Measurements from ENCODE around the gene MRPS27.
"Not testable (repeated sequence)": the region's sequence is repeated elsewhere in the genome, so short reads cannot be mapped to it uniquely, and the experiment has no call there.

Gene MRPS27

GRCh38 chr5:72300590-72301339 is 19.3 kb downstream of the MRPS27 start:
- no peak overlapping the region for H3K4me3 ChIP-seq (ENCODE audit: low read depth, low read length)
- no peak for TF ChIP-seq CTCF (IDR thresholded peaks at IDR 0.05; ENCODE audit: borderline replicate concordance, insufficient read depth, low read depth, low read length)

GRCh38 chr5:72298711-72299110 is 21.3 kb downstream of the MRPS27 start:
- H3K4me3 ChIP-seq (ENCODE audit: low read depth, low read length): no peak overlapping the region
- TF ChIP-seq CTCF (IDR thresholded peaks at IDR 0.05; ENCODE audit: borderline replicate concordance, insufficient read depth, low read depth, low read length): no peak

GRCh38 chr5:72298136-72298535 is 21.9 kb downstream of the MRPS27 start:
- not testable (repeated sequence) for H3K4me3 ChIP-seq (ENCODE audit: low read depth, low read length)

- TF ChIP-seq CTCF (IDR thresholded peaks at IDR 0.05; ENCODE audit: borderline replicate concordance, insufficient read depth, low read depth, low read length): no peak
- no peak overlapping the region for H3K4me3 ChIP-seq (ENCODE audit: low read depth, low read length)
These were observed 23.8 kb downstream of the MRPS27 start for GRCh38 chr5:72296256-72296655.

- H3K4me3 ChIP-seq (ENCODE audit: low read depth, low read length): no peak overlapping the region
- no peak for TF ChIP-seq CTCF (IDR thresholded peaks at IDR 0.05; ENCODE audit: borderline replicate concordance, insufficient read depth, low read depth, low read length)
These were observed 24.5 kb downstream of the MRPS27 start for GRCh38 chr5:72295539-72295938.

- H3K4me3 ChIP-seq (ENCODE audit: low read depth, low read length): no peak overlapping the region
These were observed 25.6 kb downstream of the MRPS27 start for GRCh38 chr5:72294473-72294872.

GRCh38 chr5:72293495-72294055 is 26.5 kb downstream of the MRPS27 start:
- no peak overlapping the region for H3K4me3 ChIP-seq (ENCODE audit: low read depth, low read length)
- no peak for TF ChIP-seq CTCF (IDR thresholded peaks at IDR 0.05; ENCODE audit: borderline replicate concordance, insufficient read depth, low read depth, low read length)

More at GRCh38 chr5:72294473-72294872, 25.6 kb downstream of the MRPS27 start:
- no peak for TF ChIP-seq CTCF (IDR thresholded peaks at IDR 0.05; ENCODE audit: borderline replicate concordance, insufficient read depth, low read depth, low read length)

Measured in GM12875 (cell line).